GM12873 (cell line): ENCODE data around the gene RPL12.

Source experiments
- CTCF ChIP-seq: IDR thresholded peaks from 2 replicates; pipeline ENCODE4 v1.5.1; 2012; ENCODE audit warnings: low read depth, mild to moderate bottlenecking, moderate library complexity, low read length, control low read depth; ENCODE audit not compliant: insufficient read depth; ENCODE audit errors: missing control alignments

Gene RPL12

GRCh38 chr9:127422133-127422782 is 28.9 kb downstream of the RPL12 start:
- no peak for TF ChIP-seq CTCF

GRCh38 chr9:127421057-127421456 is 30.1 kb downstream of the RPL12 start:
- no peak for TF ChIP-seq CTCF

- TF ChIP-seq CTCF, result no peak
These were observed 31.9 kb downstream of the RPL12 start for GRCh38 chr9:127419348-127419747.

GRCh38 chr9:127418037-127418471 is 33.2 kb downstream of the RPL12 start:
- TF ChIP-seq CTCF, result peak; percentile 43

- no peak for TF ChIP-seq CTCF
These were observed 33.8 kb downstream of the RPL12 start for GRCh38 chr9:127417131-127418036.

GRCh38 chr9:127415657-127416056 is 35.5 kb downstream of the RPL12 start:
- no peak for TF ChIP-seq CTCF

GRCh38 chr9:127415141-127415540 is 36.1 kb downstream of the RPL12 start:
- no peak for TF ChIP-seq CTCF
